HL-60 (cell line): ENCODE measurements around the gene TMEM26.

Source experiments
- CTCF ChIP-seq: IDR thresholded peaks from one replicate; pipeline ENCODE4 v1.5.1; 2011; ENCODE audit warnings: low read length, control low read depth, inconsistent platforms; ENCODE audit not compliant: insufficient read depth
- REST ChIP-seq: IDR thresholded peaks from 2 replicates; pipeline ENCODE4 v1.6.1; 2012; ENCODE audit warnings: low read depth; ENCODE audit not compliant: insufficient replicate concordance

- TF ChIP-seq CTCF (no peak), REST (no peak)
Observed at GRCh38 chr10:61366365-61366764, 86.8 kb downstream of the TMEM26 start.
